Measurements from ENCODE around the gene CLDN8. TPM values are rescaled to one million over a fixed set of nuclear protein-coding genes. Genes with fewer than 3 reads are reported as not detected.

Gene CLDN8
- total RNA-seq, 1 donor from 2014 or later = 2.5 TPM

- Mint-ChIP-seq H3K4me1 (ENCODE audit: unreplicated experiment) (no peaks in the 10 kb centered on the region), H3K36me3 (no peaks in the 10 kb centered on the region)
Measured at GRCh38 chr21:30249936-30250335, 34.0 kb upstream of the CLDN8 start.

GRCh38 chr21:30248844-30249243 is 32.9 kb upstream of the CLDN8 start:
- Mint-ChIP-seq H3K36me3 (no peaks in the 10 kb centered on the region), H3K27me3 (no peaks in the 10 kb centered on the region), H3K4me3 (no peak overlapping the region), H3K27ac (no peak overlapping the region), H3K4me1 (ENCODE audit: unreplicated experiment) (no peaks in the 10 kb centered on the region), H3K9me3 (no peaks in the 10 kb centered on the region)
- TF ChIP-seq, protein P1, sequence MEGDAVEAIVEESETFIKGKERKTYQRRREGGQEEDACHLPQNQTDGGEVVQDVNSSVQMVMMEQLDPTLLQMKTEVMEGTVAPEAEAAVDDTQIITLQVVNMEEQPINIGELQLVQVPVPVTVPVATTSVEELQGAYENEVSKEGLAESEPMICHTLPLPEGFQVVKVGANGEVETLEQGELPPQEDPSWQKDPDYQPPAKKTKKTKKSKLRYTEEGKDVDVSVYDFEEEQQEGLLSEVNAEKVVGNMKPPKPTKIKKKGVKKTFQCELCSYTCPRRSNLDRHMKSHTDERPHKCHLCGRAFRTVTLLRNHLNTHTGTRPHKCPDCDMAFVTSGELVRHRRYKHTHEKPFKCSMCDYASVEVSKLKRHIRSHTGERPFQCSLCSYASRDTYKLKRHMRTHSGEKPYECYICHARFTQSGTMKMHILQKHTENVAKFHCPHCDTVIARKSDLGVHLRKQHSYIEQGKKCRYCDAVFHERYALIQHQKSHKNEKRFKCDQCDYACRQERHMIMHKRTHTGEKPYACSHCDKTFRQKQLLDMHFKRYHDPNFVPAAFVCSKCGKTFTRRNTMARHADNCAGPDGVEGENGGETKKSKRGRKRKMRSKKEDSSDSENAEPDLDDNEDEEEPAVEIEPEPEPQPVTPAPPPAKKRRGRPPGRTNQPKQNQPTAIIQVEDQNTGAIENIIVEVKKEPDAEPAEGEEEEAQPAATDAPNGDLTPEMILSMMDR (conservative IDR thresholded peaks at IDR 0.05) = no peak
- no peak for DNase-seq (ENCODE audit: extremely low spot score, unreplicated experiment)

More at GRCh38 chr21:30249936-30250335, 34.0 kb upstream of the CLDN8 start:
- Mint-ChIP-seq H3K27ac (no peak overlapping the region), H3K27me3 (no peaks in the 10 kb centered on the region), H3K4me3 (no peak overlapping the region), H3K9me3 (no peaks in the 10 kb centered on the region)
- DNase-seq (ENCODE audit: extremely low spot score, unreplicated experiment) = no peak
- TF ChIP-seq, protein P1 (conservative IDR thresholded peaks at IDR 0.05) = no peak

- H3K9me3 Mint-ChIP-seq = no peaks in the 10 kb centered on the region
- no peak for DNase-seq (ENCODE audit: extremely low spot score, unreplicated experiment)
- no peak overlapping the region for H3K4me3 Mint-ChIP-seq
- no peaks in the 10 kb centered on the region for H3K27me3 Mint-ChIP-seq
- H3K27ac Mint-ChIP-seq = no peak overlapping the region
- no peaks in the 10 kb centered on the region for H3K4me1 Mint-ChIP-seq (ENCODE audit: unreplicated experiment)
- TF ChIP-seq, protein P1 (conservative IDR thresholded peaks at IDR 0.05) = no peak
- H3K36me3 Mint-ChIP-seq = no peaks in the 10 kb centered on the region
Measured at GRCh38 chr21:30245061-30245460, 29.2 kb upstream of the CLDN8 start.

DNA sequence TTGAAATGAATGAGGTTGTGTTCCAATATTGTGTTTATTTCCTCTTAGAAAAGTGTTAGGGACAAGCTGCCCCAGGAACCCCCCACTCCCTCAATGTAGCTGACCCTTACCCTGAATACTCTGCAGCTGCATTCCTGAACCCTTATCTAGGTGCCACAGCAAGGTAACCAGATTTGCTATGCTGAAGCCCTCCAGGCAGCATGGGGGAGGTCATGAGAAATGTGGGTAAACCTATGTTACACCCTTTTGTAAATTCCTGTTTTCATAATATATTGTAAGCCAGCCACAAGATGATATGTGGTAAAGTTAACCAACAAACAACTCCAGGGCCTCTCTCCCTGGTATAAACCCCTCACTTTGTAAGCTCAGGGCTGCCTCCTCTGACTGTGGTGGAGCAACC is 27.8 kb upstream of the CLDN8 start:
- Mint-ChIP-seq H3K36me3 (no peaks in the 10 kb centered on the region), H3K4me1 (ENCODE audit: unreplicated experiment) (no peaks in the 10 kb centered on the region), H3K9me3 (no peaks in the 10 kb centered on the region), H3K27me3 (no peaks in the 10 kb centered on the region), H3K4me3 (no peak overlapping the region), H3K27ac (no peak overlapping the region)
- TF ChIP-seq, protein P1 (conservative IDR thresholded peaks at IDR 0.05) = no peak
- no peak for DNase-seq (ENCODE audit: extremely low spot score, unreplicated experiment)

DNA sequence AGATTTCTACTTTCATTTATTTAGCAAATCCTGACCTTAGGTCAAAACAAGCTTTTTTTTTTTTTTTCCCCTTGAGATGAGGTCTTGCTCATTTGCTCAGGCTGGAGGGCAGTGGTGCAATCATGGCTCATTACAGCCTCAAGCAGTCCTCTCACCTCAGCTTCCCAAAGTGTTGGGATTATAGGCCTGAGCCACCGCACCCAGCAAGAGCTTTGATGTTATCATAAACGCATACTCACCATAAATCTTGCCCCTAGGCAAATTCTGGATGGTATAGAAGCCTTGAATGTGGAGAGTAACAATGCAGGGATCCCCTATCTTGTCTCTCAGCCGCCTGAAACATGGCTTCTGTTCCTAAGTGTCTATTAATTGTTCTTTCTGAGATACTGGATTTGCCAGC is 24.8 kb upstream of the CLDN8 start:
- TF ChIP-seq, protein P1 (conservative IDR thresholded peaks at IDR 0.05) = no peak
- Mint-ChIP-seq H3K27ac (no peak overlapping the region), H3K9me3 (no peaks in the 10 kb centered on the region), H3K4me1 (ENCODE audit: unreplicated experiment) (peaks cover 3% of the 10 kb centered on the region), H3K27me3 (no peaks in the 10 kb centered on the region), H3K36me3 (no peaks in the 10 kb centered on the region), H3K4me3 (no peak overlapping the region)
- no peak for DNase-seq (ENCODE audit: extremely low spot score, unreplicated experiment)

- H3K9me3 Mint-ChIP-seq = no peaks in the 10 kb centered on the region
- H3K36me3 Mint-ChIP-seq = no peaks in the 10 kb centered on the region
- no peak for DNase-seq (ENCODE audit: extremely low spot score, unreplicated experiment)
- H3K4me3 Mint-ChIP-seq = no peak overlapping the region
- H3K27me3 Mint-ChIP-seq = no peaks in the 10 kb centered on the region
- peaks cover 24% of the 10 kb centered on the region for H3K4me1 Mint-ChIP-seq (ENCODE audit: unreplicated experiment)
- no peak overlapping the region for H3K27ac Mint-ChIP-seq
- TF ChIP-seq, protein P1 (conservative IDR thresholded peaks at IDR 0.05) = no peak
Measured at GRCh38 chr21:30238168-30238567, 22.3 kb upstream of the CLDN8 start.
